H9 (cell line): Measurements from ENCODE around the gene SMC3. TPM values are rescaled to one million over a fixed set of nuclear protein-coding genes. Genes with fewer than 3 reads are reported as not detected.

Experiments
- DNase-seq: peaks from one replicate; pipeline ENCODE4 v3.0.0-alpha.2; 2017
- H2AFZ ChIP-seq: one replicate; pipeline ENCODE4 v1.6.1; 2013; ENCODE audit warnings: mild to moderate bottlenecking, low read length, control low read depth, moderate library complexity
- H2AK5ac ChIP-seq: 2 replicates; pipeline ENCODE4 v1.6.1; 2013; ENCODE audit warnings: low read length, control low read depth, mixed read lengths; ENCODE audit not compliant: insufficient read length
- H2BK120ac ChIP-seq: one replicate; pipeline ENCODE4 v1.6.1; 2013; ENCODE audit warnings: low read depth, mild to moderate bottlenecking, low read length, control low read depth, inconsistent platforms; ENCODE audit not compliant: poor library complexity, severe bottlenecking
- H2BK12ac ChIP-seq: 2 replicates; pipeline ENCODE4 v1.6.1; 2013; ENCODE audit warnings: low read length, control low read depth, mixed read lengths, low read depth; ENCODE audit not compliant: insufficient read length
- H2BK15ac ChIP-seq: 2 replicates; pipeline ENCODE4 v1.6.1; 2013; ENCODE audit warnings: low read depth, low read length, control low read depth
- H2BK20ac ChIP-seq: one replicate; pipeline ENCODE4 v1.6.1; 2013; ENCODE audit warnings: low read depth, mild to moderate bottlenecking, low read length, control low read depth, inconsistent platforms; ENCODE audit not compliant: poor library complexity, severe bottlenecking
- H2BK5ac ChIP-seq: 2 replicates; pipeline ENCODE4 v1.6.1; 2013; ENCODE audit warnings: low read length, control low read depth, mixed read lengths; ENCODE audit not compliant: insufficient read length
- H3K14ac ChIP-seq: 2 replicates; pipeline ENCODE4 v1.6.1; 2013; ENCODE audit warnings: low read length, control low read depth; ENCODE audit not compliant: insufficient read depth
- H3K18ac ChIP-seq: 2 replicates; pipeline ENCODE4 v1.6.1; 2013; ENCODE audit warnings: low read depth, mild to moderate bottlenecking, mixed read lengths, low read length, control low read depth; ENCODE audit not compliant: insufficient read length
- H3K23ac ChIP-seq: 2 replicates; pipeline ENCODE4 v1.6.1; 2013; ENCODE audit warnings: low read length, control low read depth, mixed read lengths, low read depth; ENCODE audit not compliant: insufficient read length
- H3K23me2 ChIP-seq: 2 replicates; pipeline ENCODE4 v1.6.1; 2013; ENCODE audit warnings: low read depth, mild to moderate bottlenecking, mixed read lengths, low read length, control low read depth; ENCODE audit not compliant: insufficient read length, poor library complexity, severe bottlenecking
- H3K27ac ChIP-seq: 2 replicates; pipeline ENCODE4 v1.5.1; 2013; ENCODE audit warnings: low read length, control low read depth, mixed read lengths, low read depth; ENCODE audit not compliant: insufficient read length
- H3K27me3 ChIP-seq: 2 replicates; pipeline ENCODE4 v1.6.1; 2013; ENCODE audit warnings: low read length, control low read depth, inconsistent platforms; ENCODE audit not compliant: insufficient read depth
- H3K4ac ChIP-seq: 2 replicates; pipeline ENCODE4 v1.6.1; 2013; ENCODE audit warnings: low read depth, mild to moderate bottlenecking, control low read depth, inconsistent platforms, low read length, moderate library complexity
- H3K4me1 ChIP-seq: 2 replicates; pipeline ENCODE4 v1.6.1; 2013; ENCODE audit warnings: low read length, control low read depth, inconsistent platforms; ENCODE audit not compliant: insufficient read depth
- H3K4me2 ChIP-seq: 2 replicates; pipeline ENCODE4 v1.6.1; 2013; ENCODE audit warnings: low read length, control low read depth, mixed read lengths; ENCODE audit not compliant: insufficient read length, insufficient read depth
- H3K56ac ChIP-seq: 2 replicates; pipeline ENCODE4 v1.6.1; 2013; ENCODE audit warnings: low read depth, mild to moderate bottlenecking, mixed read lengths, low read length, control low read depth; ENCODE audit not compliant: insufficient read length
- H3K79me1 ChIP-seq: 2 replicates; pipeline ENCODE4 v1.6.1; 2013; ENCODE audit warnings: low read depth, mild to moderate bottlenecking, moderate library complexity, low read length, control low read depth, inconsistent platforms; ENCODE audit not compliant: insufficient read depth, poor library complexity, severe bottlenecking
- H3K79me2 ChIP-seq: 2 replicates; pipeline ENCODE4 v1.6.1; 2013; ENCODE audit warnings: low read length, control low read depth, inconsistent platforms; ENCODE audit not compliant: insufficient read depth
- H3K9ac ChIP-seq: 2 replicates; pipeline ENCODE4 v1.6.1; 2013; ENCODE audit warnings: low read length, control low read depth, mixed read lengths; ENCODE audit not compliant: insufficient read length; ENCODE audit errors: extremely low read depth
- H3K9me3 ChIP-seq: one replicate; pipeline ENCODE4 v1.6.1; 2013; ENCODE audit warnings: low read depth, low read length, inconsistent platforms; ENCODE audit not compliant: control insufficient read depth
- H3T11ph ChIP-seq: one replicate; pipeline ENCODE4 v1.6.1; 2013; ENCODE audit warnings: mild to moderate bottlenecking, low read length, control low read depth, inconsistent platforms
- H4K20me1 ChIP-seq: one replicate; pipeline ENCODE4 v1.6.1; 2013; ENCODE audit not compliant: control insufficient read depth, insufficient read length, insufficient read depth
- H4K5ac ChIP-seq: 2 replicates; pipeline ENCODE4 v1.6.1; 2013; ENCODE audit warnings: low read depth, mild to moderate bottlenecking, mixed read lengths, low read length, control low read depth; ENCODE audit not compliant: insufficient read length
- H4K8ac ChIP-seq: replicated peaks from 2 replicates; pipeline ENCODE4 v1.6.1; 2013; ENCODE audit warnings: low read length, control low read depth, mixed read lengths, low read depth; ENCODE audit not compliant: insufficient read length
- H4K91ac ChIP-seq: 2 replicates; pipeline ENCODE4 v1.6.1; 2013; ENCODE audit warnings: low read depth, mild to moderate bottlenecking, moderate library complexity, mixed read lengths, low read length, control low read depth; ENCODE audit not compliant: insufficient read length
- H3K27ac Mint-ChIP-seq, 3 experiments: 2 replicates in 2 of 3; 3 replicates in 1 of 3; pipeline ENCODE4 v1.8.0; 2020 to 2021; ENCODE audit warnings: mixed read lengths in 3 of 3, mild to moderate bottlenecking in 1 of 3, moderate library complexity in 1 of 3
- H3K27me3 Mint-ChIP-seq: 2 replicates; pipeline ENCODE4 v1.8.0; 2021; ENCODE audit warnings: low read depth, mild to moderate bottlenecking, moderate library complexity, mixed read lengths
- H3K36me3 Mint-ChIP-seq, 3 experiments: 2 replicates in 2 of 3; 3 replicates in 1 of 3; pipeline ENCODE4 v1.8.0; 2020 to 2021; ENCODE audit warnings: low read depth in 3 of 3, mixed read lengths in 3 of 3; ENCODE audit not compliant: insufficient read depth in 1 of 3
- H3K4me1 Mint-ChIP-seq, 2 experiments: 2 replicates each; pipeline ENCODE4 v1.8.0; 2020; ENCODE audit warnings: mixed read lengths in 2 of 2
- H3K4me3 Mint-ChIP-seq, 2 experiments: 2 replicates in 1 of 2; 3 replicates in 1 of 2; pipeline ENCODE4 v1.8.0; 2020 to 2021; ENCODE audit warnings: mild to moderate bottlenecking in 2 of 2, mixed read lengths in 2 of 2, moderate library complexity in 1 of 2
- H3K9me3 Mint-ChIP-seq, 2 experiments: 2 replicates in 1 of 2; 3 replicates in 1 of 2; pipeline ENCODE4 v1.8.0; 2020; ENCODE audit warnings: mild to moderate bottlenecking in 2 of 2, mixed read lengths in 2 of 2, moderate library complexity in 1 of 2
- CTCF ChIP-seq: fragments of 200-600 bp; sonication (generic); conservative IDR thresholded peaks from 3 replicates; pipeline ENCODE4 v1.8.0; 2021; ENCODE audit warnings: antibody characterized with exemption, mild to moderate bottlenecking
- WGBS: extraction: QIAGEN DNeasy Blood & Tissue Kit; methylation state at CpG from one replicate; pipeline ENCODE4 v1.1.7; 2013; ENCODE audit warnings: missing lambda C conversion rate, low lambda C conversion rate, mixed read lengths; ENCODE audit not compliant: insufficient read length; ENCODE audit errors: extremely low coverage; 5-methylcytosine and 5-hydroxymethylcytosine counted together
- total RNA-seq: library from RNA; stranded (reverse); gene quantifications from 2 replicates; pipeline ENCODE4 v1.2.1, GENCODE V29; 2021

Gene SMC3
- total RNA-seq, 1 experiment from 2014 or later = 82.4 TPM

GRCh38 chr10:110523736-110524135 is 43.8 kb upstream of the SMC3 start:
- Mint-ChIP-seq H3K27me3 (no peaks in the 10 kb centered on the region; the same call in 1 of the 2 replicates), H3K4me3 (no peak overlapping the region), H3K9me3 (no peaks in the 10 kb centered on the region), H3K36me3 (no peaks in the 10 kb centered on the region), H3K4me1 (peaks cover 18 to 31% of the 10 kb centered on the region in 2 experiments), H3K27ac (peak overlapping the region in 1 of 3 experiments; percentile 3; a peak in 1 of 7 replicates)
- no peak for DNase-seq
- no peak overlapping the region for H3K23ac ChIP-seq
- no peak overlapping the region for H3T11ph ChIP-seq
- no peaks in the 10 kb centered on the region for H3K27me3 ChIP-seq
- no peak overlapping the region for H3K4me2 ChIP-seq
- no peak overlapping the region for H2AFZ ChIP-seq
- H3K4me1 ChIP-seq = peaks cover 8% of the 10 kb centered on the region; the same call in 1 of the 2 replicates
- no peak overlapping the region for H3K14ac ChIP-seq
- no peak overlapping the region for H2BK12ac ChIP-seq
- H4K91ac ChIP-seq = no peak overlapping the region
- H3K18ac ChIP-seq = no peak overlapping the region
- H2BK120ac ChIP-seq = no peak overlapping the region
- H3K23me2 ChIP-seq = no peaks in the 10 kb centered on the region
- no peak overlapping the region for H2BK15ac ChIP-seq
- H3K27ac ChIP-seq = no peak overlapping the region
- H3K56ac ChIP-seq = no peak overlapping the region
- H3K9me3 ChIP-seq = no peaks in the 10 kb centered on the region
- no peaks in the 10 kb centered on the region for H3K79me2 ChIP-seq
- H3K9ac ChIP-seq = no peak overlapping the region
- no peak overlapping the region for H2BK5ac ChIP-seq
- no CpG with 5 or more reads among the region's 3 CpGs for WGBS
- no peak overlapping the region for H3K4ac ChIP-seq
- no peak overlapping the region for H4K8ac ChIP-seq
- H3K79me1 ChIP-seq = no peaks in the 10 kb centered on the region
- TF ChIP-seq CTCF = no peak
- no peak overlapping the region for H2BK20ac ChIP-seq
- no peak overlapping the region for H2AK5ac ChIP-seq
- no peak overlapping the region for H4K5ac ChIP-seq
- H4K20me1 ChIP-seq = no peaks in the 10 kb centered on the region
